H1 (cell line): ENCODE measurements around the gene PDZD2. TPM values are rescaled to one million over a fixed set of nuclear protein-coding genes. Genes with fewer than 3 reads are reported as not detected.
"Not testable (repeated sequence)": the region's sequence is repeated elsewhere in the genome, so short reads cannot be mapped to it uniquely, and the experiment has no call there.

Source experiments
- CTCF ChIA-PET: fragments of 300-600 bp; sonication (Branson Sonifier 250); formaldehyde crosslinking; loops from one replicate; lab custom pipeline; 2021; ENCODE audit not compliant: partially characterized antibody; lab: Charles Lee
- POLR2A ChIA-PET: fragments of 300-600 bp; sonication (Branson Sonifier 250); formaldehyde crosslinking; loops from one replicate; lab custom pipeline; 2021; ENCODE audit warnings: inconsistent platforms; ENCODE audit not compliant: partially characterized antibody; lab: Charles Lee
- DNase-seq, 2 experiments: peaks; one replicate each; pipeline versions ENCODE4 v3.0.0 to v3.0.0-alpha.2; 2010 to 2022; ENCODE audit warnings: low spot score in 2 of 2, low read depth in 1 of 2, mixed read lengths in 1 of 2
- FAIRE-seq: peaks from 2 replicates; lab custom pipeline; 2011; peaks lifted over from hg19 to GRCh38; lab: Jason Lieb, UNC
- H2AFZ ChIP-seq: 2 replicates; pipeline ENCODE4 v1.8.1; 2012; ENCODE audit warnings: low read length, inconsistent platforms
- H2AK5ac ChIP-seq: 2 replicates; pipeline ENCODE4 v1.6.1; 2013; ENCODE audit warnings: low read depth, low read length
- H2BK120ac ChIP-seq: replicated peaks from 2 replicates; pipeline ENCODE3; 2013; ENCODE audit warnings: low read depth, low read length, inconsistent platforms
- H2BK12ac ChIP-seq: 2 replicates; pipeline ENCODE4 v1.6.1; 2013; ENCODE audit warnings: low read depth, low read length
- H2BK15ac ChIP-seq: 2 replicates; pipeline ENCODE4 v1.6.1; 2013; ENCODE audit warnings: low read length
- H2BK20ac ChIP-seq: 2 replicates; pipeline ENCODE4 v1.6.1; 2013; ENCODE audit warnings: low read length
- H2BK5ac ChIP-seq: 2 replicates; pipeline ENCODE4 v1.6.1; 2013; ENCODE audit warnings: low read depth, low read length
- H3K14ac ChIP-seq: 2 replicates; pipeline ENCODE4 v1.6.1; 2013; ENCODE audit warnings: inconsistent platforms; ENCODE audit not compliant: insufficient read length
- H3K18ac ChIP-seq: 2 replicates; pipeline ENCODE4 v1.6.1; 2013; ENCODE audit warnings: low read length; ENCODE audit errors: extremely low read depth
- H3K23ac ChIP-seq: 2 replicates; pipeline ENCODE4 v1.6.1; 2013; ENCODE audit warnings: inconsistent platforms; ENCODE audit not compliant: insufficient read length
- H3K23me2 ChIP-seq: 2 replicates; pipeline ENCODE4 v1.6.1; 2013; ENCODE audit warnings: low read depth, low read length
- H3K27ac ChIP-seq: 2 replicates; pipeline ENCODE4 v1.6.1; 2011; ENCODE audit warnings: low read depth, low read length, inconsistent platforms
- H3K27me3 ChIP-seq, 4 experiments: replicated peaks in 1 of 4; 1 replicate in 1 of 4; 2 replicates in 3 of 4; pipeline versions ENCODE4 v1.6.1 to v1.8.1; 2011 to 2013; ENCODE audit warnings: low read length in 3 of 4, mild to moderate bottlenecking in 3 of 4, inconsistent platforms in 2 of 4, mixed read lengths in 2 of 4, moderate library complexity in 1 of 4; ENCODE audit not compliant: control insufficient read depth in 3 of 4, insufficient read depth in 3 of 4; ENCODE audit errors: extremely low read depth in 1 of 4
- H3K36me3 ChIP-seq, 4 experiments: 2 replicates each; pipeline versions ENCODE4 v1.6.1 to v1.8.1; 2011 to 2013; ENCODE audit warnings: mild to moderate bottlenecking in 4 of 4, low read length in 3 of 4, moderate library complexity in 2 of 4, control low read depth in 1 of 4, inconsistent platforms in 1 of 4; ENCODE audit not compliant: insufficient read depth in 4 of 4, control insufficient read depth in 2 of 4
- H3K4ac ChIP-seq: replicated peaks from 2 replicates; pipeline ENCODE3; 2013; ENCODE audit warnings: low read length, low read depth, mixed read lengths, inconsistent platforms; ENCODE audit not compliant: insufficient read length
- H3K4me1 ChIP-seq, 4 experiments: replicated peaks in 1 of 4; 1 replicate in 1 of 4; 2 replicates in 3 of 4; pipeline versions ENCODE4 v1.6.1 to v1.8.1; 2011 to 2013; ENCODE audit warnings: low read length in 3 of 4, inconsistent platforms in 2 of 4, mixed read lengths in 1 of 4; ENCODE audit not compliant: insufficient read depth in 4 of 4, control insufficient read depth in 3 of 4
- H3K4me2 ChIP-seq, 2 experiments: 2 replicates each; pipeline versions ENCODE4 v1.6.1 to v1.8.1; 2011 to 2013; ENCODE audit warnings: low read depth in 2 of 2, low read length in 2 of 2, control low read depth in 1 of 2, inconsistent platforms in 1 of 2, mild to moderate bottlenecking in 1 of 2; ENCODE audit not compliant: insufficient read depth in 1 of 2
- H3K4me3 ChIP-seq, 4 experiments: fragments of 200-600, 300-600 bp in 1 of 4; sonication (generic), shearing (Covaris generic), sonication (Bioruptor Twin) in 1 of 4; 2 replicates each; pipeline versions ENCODE4 v1.5.1 to v1.8.1; 2011 to 2016; ENCODE audit warnings: low read length in 4 of 4, low read depth in 3 of 4, control low read depth in 2 of 4, inconsistent platforms in 2 of 4, mild to moderate bottlenecking in 2 of 4, mixed read lengths in 1 of 4, moderate library complexity in 1 of 4; ENCODE audit not compliant: insufficient read depth in 2 of 4; ENCODE audit errors: extremely low read depth in 1 of 4
- H3K56ac ChIP-seq: replicated peaks from 2 replicates; pipeline ENCODE3; 2013; ENCODE audit warnings: low read depth, mild to moderate bottlenecking, mixed read lengths, low read length, inconsistent platforms; ENCODE audit not compliant: insufficient read length
- H3K79me1 ChIP-seq: 2 replicates; pipeline ENCODE4 v1.6.1; 2013; ENCODE audit warnings: low read depth, low read length, control low read depth
- H3K79me2 ChIP-seq, 2 experiments: 2 replicates each; pipeline versions ENCODE4 v1.6.1 to v1.8.1; 2012 to 2013; ENCODE audit warnings: low read length in 2 of 2, mild to moderate bottlenecking in 2 of 2, inconsistent platforms in 1 of 2; ENCODE audit not compliant: insufficient read depth in 2 of 2, control insufficient read depth in 1 of 2
- H3K9ac ChIP-seq, 4 experiments: replicated peaks in 1 of 4; 1 replicate in 1 of 4; 2 replicates in 3 of 4; pipeline versions ENCODE4 v1.6.1 to v1.8.1; 2011 to 2013; ENCODE audit warnings: low read depth in 3 of 4, low read length in 3 of 4, control low read depth in 2 of 4, mild to moderate bottlenecking in 2 of 4, moderate library complexity in 2 of 4, inconsistent platforms in 1 of 4; ENCODE audit errors: extremely low read depth in 1 of 4
- H3K9me3 ChIP-seq, 2 experiments: 2 replicates each; pipeline versions ENCODE4 v1.6.1 to v1.8.1; 2012 to 2013; ENCODE audit warnings: mild to moderate bottlenecking in 2 of 2, moderate library complexity in 2 of 2, control low read depth in 1 of 2, inconsistent platforms in 1 of 2, low read depth in 1 of 2, low read length in 1 of 2, mixed read lengths in 1 of 2; ENCODE audit not compliant: insufficient read depth in 2 of 2
- H4K20me1 ChIP-seq, 2 experiments: replicated peaks in 1 of 2; 2 replicates each; pipeline versions ENCODE3 to v1.8.1; 2011 to 2013; ENCODE audit warnings: inconsistent platforms in 2 of 2, low read length in 2 of 2, mild to moderate bottlenecking in 1 of 2; ENCODE audit not compliant: insufficient read depth in 2 of 2, control insufficient read depth in 1 of 2
- H4K5ac ChIP-seq: 2 replicates; pipeline ENCODE4 v1.6.1; 2013; ENCODE audit warnings: low read length, low read depth, mixed read lengths, inconsistent platforms; ENCODE audit not compliant: insufficient read length
- H4K8ac ChIP-seq: 2 replicates; pipeline ENCODE4 v1.8.0; 2013; ENCODE audit warnings: mild to moderate bottlenecking, moderate library complexity, low read length, inconsistent platforms; ENCODE audit not compliant: insufficient read depth; ENCODE audit errors: extremely low read depth
- H4K91ac ChIP-seq: replicated peaks from 2 replicates; pipeline ENCODE3; 2013; ENCODE audit warnings: low read length, mixed read lengths, inconsistent platforms; ENCODE audit not compliant: insufficient read length
- WGBS, 2 experiments: shearing (Covaris generic) in 1 of 2; methylation state at CpG; one replicate each; pipeline versions ENCODE4 v1.1.6 to v1.1.7; 2013 to 2015; ENCODE audit warnings: low lambda C conversion rate in 2 of 2, mixed read lengths in 2 of 2, inconsistent platforms in 1 of 2, low coverage in 1 of 2, missing lambda C conversion rate in 1 of 2; ENCODE audit not compliant: insufficient replicate concordance in 2 of 2, insufficient coverage in 1 of 2, insufficient read length in 1 of 2; ENCODE audit errors: extremely low coverage in 1 of 2, missing lambda C conversion rate in 1 of 2; 5-methylcytosine and 5-hydroxymethylcytosine counted together
- polyA plus RNA-seq, 7 experiments: library from polyadenylated mRNA; depleted of rRNA in 3 of 7; stranded (reverse) in 5 of 7; unstranded in 2 of 7; fragments of >200 nt in 5 of 7; fragments of 200-250 nt in 2 of 7; gene quantifications; 1 replicate in 5 of 7; 2 replicates in 1 of 7; 4 replicates in 1 of 7; pipeline versions ENCODE4 v1.2.1 to v1.2.3, GENCODE V29; 2011 to 2013; ENCODE audit warnings: missing spikeins in 2 of 7, mixed read lengths in 2 of 7
- total RNA-seq: library from RNA; stranded (reverse); fragmentation: NEBNext Ultra II Directional; extraction: Animal tissue kit (Norgen Biotek cat#: 25700); gene quantifications from 2 replicates; pipeline ENCODE4 v1.2.1, GENCODE V29; 2021

Gene PDZD2
- total and polyA plus RNA-seq, 2 of the 8 experiments (the other 6 are each of a cell fraction or from before 2014, with no cell fraction given) = 1.2 to 6.8 TPM

DNA sequence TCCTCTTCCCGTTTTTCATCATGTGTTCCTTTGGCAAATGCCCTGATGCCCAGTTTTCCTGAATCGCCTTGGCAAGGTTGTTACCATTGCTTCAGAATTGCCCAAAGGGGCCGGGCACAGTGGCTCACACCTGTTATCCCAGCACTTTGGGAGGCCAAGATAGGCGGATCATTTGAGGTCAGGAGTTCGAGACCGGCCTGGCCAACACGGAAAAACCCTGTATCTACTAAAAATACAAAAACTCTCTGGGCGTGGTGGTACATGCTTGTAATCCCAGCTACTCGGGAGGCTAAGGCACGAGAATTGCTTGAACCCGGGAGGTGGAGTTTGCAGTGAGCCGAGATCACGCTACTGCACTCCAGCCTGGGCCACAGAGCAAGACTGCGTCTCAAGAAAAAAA, 125.8 kb downstream of the PDZD2 start:
- H3K23me2 ChIP-seq, H4K91ac ChIP-seq, H3K4me1 ChIP-seq, H3K9me3 ChIP-seq, H2BK12ac ChIP-seq, H2AFZ ChIP-seq, H3K27ac ChIP-seq, H3K18ac ChIP-seq, H3K4me3 ChIP-seq, H2BK20ac ChIP-seq, H3K79me2 ChIP-seq, H2BK15ac ChIP-seq, H3K4ac ChIP-seq, H3K36me3 ChIP-seq, FAIRE-seq, H3K9ac ChIP-seq, H3K4me2 ChIP-seq, H3K23ac ChIP-seq, H4K8ac ChIP-seq, H2BK5ac ChIP-seq, H3K79me1 ChIP-seq, H2AK5ac ChIP-seq, H3K56ac ChIP-seq, H2BK120ac ChIP-seq, H3K27me3 ChIP-seq, H4K20me1 ChIP-seq, DNase-seq, H3K14ac ChIP-seq, POLR2A ChIA-PET, H4K5ac ChIP-seq: not testable (repeated sequence)
- 89% methylated on average over 14 of the region's 14 CpGs; no CpG with 5 or more reads in 1 of the 2 experiments for WGBS, 2 experiments
- CTCF ChIA-PET = interaction anchor here (0.7 kb wide), 1 partner anchor 458 kb away, joined by 3 read pairs; no protein-coding TSS in a partner anchor
